ENCODE results near the gene DNM1.
"Not testable (repeated sequence)": the region's sequence is repeated elsewhere in the genome, so short reads cannot be mapped to it uniquely, and the experiment has no call there.

The DNM1 gene

GRCh38 chr9:128275198-128276007 lies 72.2 kb downstream of the DNM1 start, which contains the start of gene GOLGA2:
TSS of gene GOLGA2 (minus strand) at chr9:128276007. CDS start at chr9:128275976, 31 bp downstream.
- peak; percentile 62 for DNase-seq (ENCODE audit: low read depth)
- TF ChIP-seq CTCF (conservative IDR thresholded peaks at IDR 0.05; ENCODE audit: low read length): no peak
- H3K4me3 ChIP-seq (ENCODE audit: low read length): peak within 1 kb of the TSS; percentile 95

DNA sequence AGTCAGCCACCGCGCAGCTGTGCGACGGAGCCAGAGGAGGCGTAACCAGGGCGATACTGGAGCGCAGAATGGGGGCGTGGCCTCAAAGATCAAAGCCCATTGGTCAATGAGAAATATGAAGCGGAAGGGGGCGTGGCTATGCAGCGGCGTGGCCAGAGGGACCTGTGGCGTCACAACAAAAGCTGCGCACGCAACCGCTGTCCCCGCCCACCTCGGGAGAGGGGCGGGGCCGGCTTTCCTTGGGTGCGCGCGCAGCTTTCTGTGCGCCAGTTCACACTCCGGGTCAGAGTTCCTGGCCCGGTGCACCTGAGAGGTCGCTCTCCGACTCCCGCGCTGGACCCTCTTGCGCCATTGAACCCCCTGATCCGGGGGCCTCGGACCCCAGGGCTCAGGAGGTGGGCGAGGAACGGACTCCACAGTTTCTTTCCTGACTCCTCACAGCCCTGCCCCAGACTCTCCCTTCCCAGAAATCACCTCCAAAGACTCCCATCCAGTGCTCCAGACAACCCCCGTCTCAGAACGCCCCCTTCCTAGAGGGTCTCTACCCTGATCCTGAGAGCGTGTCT lies 72.9 kb downstream of the DNM1 start, which contains the start of gene SWI5:
TSS of gene SWI5 (plus strand) at position 269 of the 566 bp plus-strand sequence.
- peak; percentile 98 for DNase-seq (ENCODE audit: low read depth)
- H3K4me3 ChIP-seq (ENCODE audit: low read length): peak within 1 kb of the TSS; percentile 95
- TF ChIP-seq CTCF (conservative IDR thresholded peaks at IDR 0.05; ENCODE audit: low read length): no peak

- H3K4me3 ChIP-seq (ENCODE audit: low read length): peak overlapping the region; percentile 92
- DNase-seq (ENCODE audit: low read depth): peak; percentile 30
- no peak for TF ChIP-seq CTCF (conservative IDR thresholded peaks at IDR 0.05; ENCODE audit: low read length)
Observed at GRCh38 chr9:128276574-128277270, 73.5 kb downstream of the DNM1 start.

DNA sequence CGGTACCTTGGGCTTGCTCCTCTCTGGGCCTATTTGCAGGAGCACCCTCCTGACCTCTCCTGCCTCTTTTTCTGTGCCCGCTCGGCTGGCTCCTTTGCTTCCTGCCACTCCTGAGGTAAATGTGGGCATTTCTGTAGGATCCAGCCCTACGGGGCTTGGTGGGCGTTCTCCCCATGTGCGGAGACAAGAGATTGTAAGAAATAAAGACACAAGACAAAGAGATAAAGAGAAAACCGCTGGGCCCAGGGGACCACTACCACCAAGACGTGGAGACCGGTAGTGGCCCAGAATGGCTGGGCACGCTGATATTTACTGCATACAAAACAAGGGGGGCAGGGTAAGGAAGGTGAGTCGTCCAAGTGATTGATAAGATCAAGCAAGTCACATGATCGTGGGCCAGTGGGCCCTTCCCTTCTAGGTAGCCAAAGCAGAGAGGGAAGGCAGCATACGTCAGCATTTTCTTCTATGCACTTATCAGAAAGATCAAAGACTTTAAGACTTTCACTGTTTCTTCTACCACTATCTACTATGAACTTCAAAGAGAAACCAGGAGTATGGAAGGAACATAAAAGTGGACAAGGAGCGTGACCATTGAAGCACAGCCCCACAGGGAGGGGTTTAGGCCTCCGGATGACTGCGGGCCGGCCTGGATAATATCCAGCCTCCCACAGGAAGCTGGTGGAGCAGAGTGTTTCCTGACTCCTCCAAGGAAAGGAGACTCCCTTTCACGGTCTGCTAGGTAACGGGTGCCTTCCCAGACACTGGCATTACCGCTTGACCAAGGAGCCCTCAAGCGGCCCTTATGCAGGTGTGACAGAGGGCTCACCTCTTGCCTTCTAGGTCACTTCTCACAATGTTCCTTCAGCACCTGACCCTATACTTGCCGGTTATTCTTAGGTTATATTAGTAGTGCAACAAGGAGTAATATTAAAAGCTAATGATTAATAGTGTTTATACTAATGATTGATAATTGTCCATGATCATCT lies 76.2 kb downstream of the DNM1 start:
- not testable (repeated sequence) for H3K4me3 ChIP-seq (ENCODE audit: low read length); DNase-seq (ENCODE audit: low read depth)

- no peak for TF ChIP-seq CTCF (conservative IDR thresholded peaks at IDR 0.05; ENCODE audit: low read length)
- no peak for DNase-seq (ENCODE audit: low read depth)
- no peak overlapping the region for H3K4me3 ChIP-seq (ENCODE audit: low read length)
Observed at GRCh38 chr9:128280084-128280622, 77.0 kb downstream of the DNM1 start.

GRCh38 chr9:128282500-128282899 lies 79.3 kb downstream of the DNM1 start:
- no peak overlapping the region for H3K4me3 ChIP-seq (ENCODE audit: low read length)
- peak; percentile 62 for DNase-seq (ENCODE audit: low read depth)
- TF ChIP-seq CTCF (conservative IDR thresholded peaks at IDR 0.05; ENCODE audit: low read length): no peak

Data from AG10803 (cell line).